GM12878 (cell line): ENCODE measurements around the gene CD1B. TPM values are rescaled to one million over a fixed set of nuclear protein-coding genes. Genes with fewer than 3 reads are reported as not detected.
A peak's percentile ranks its signal among the peaks of the same experiment; 100 is the strongest.

Experiments used
- BCLAF1 ChIP-seq: fragments of 450-650 bp; IDR thresholded peaks from 2 replicates; pipeline ENCODE4 v1.6.1; 2017; ENCODE audit warnings: antibody characterized with exemption, mild to moderate bottlenecking, moderate library complexity
- CTCF ChIP-seq, 3 experiments: IDR thresholded peaks in 2 of 3; conservative IDR thresholded peaks in 1 of 3; 2 replicates each; pipeline ENCODE4 v1.5.1; 2011; ENCODE audit warnings: low read depth in 3 of 3, low read length in 3 of 3, mild to moderate bottlenecking in 3 of 3, control low read depth in 2 of 3, moderate library complexity in 2 of 3, inconsistent platforms in 1 of 3, mixed read lengths in 1 of 3; ENCODE audit not compliant: control insufficient read depth in 2 of 3, insufficient read depth in 1 of 3; ENCODE audit errors: extremely low read depth in 1 of 3
- JUND ChIP-seq: IDR thresholded peaks from 2 replicates; pipeline ENCODE4 v1.6.1; 2012; ENCODE audit warnings: low read depth, mild to moderate bottlenecking, low read length, improper control_type of control experiment, moderate library complexity
- MTA2 ChIP-seq: fragments of 450-650 bp; IDR thresholded peaks from 2 replicates; pipeline ENCODE4 v1.6.1; 2016; ENCODE audit warnings: low read depth, mild to moderate bottlenecking, moderate library complexity
- NFXL1 ChIP-seq: fragments of 450-650 bp; IDR thresholded peaks from 2 replicates; pipeline ENCODE4 v1.6.1; 2017; ENCODE audit warnings: antibody characterized with exemption, mild to moderate bottlenecking, borderline replicate concordance
- NR2F1 ChIP-seq: fragments of 450-650 bp; conservative IDR thresholded peaks from 2 replicates; pipeline ENCODE4 v1.6.1; 2017; ENCODE audit warnings: mild to moderate bottlenecking
- RBBP5 ChIP-seq: fragments of 200-600 bp; sonication (generic); conservative IDR thresholded peaks from 2 replicates; pipeline ENCODE4 v1.6.1; 2016
- SKIL ChIP-seq: fragments of 450-650 bp; IDR thresholded peaks from 2 replicates; pipeline ENCODE4 v1.6.1; 2017; ENCODE audit warnings: mild to moderate bottlenecking, low read depth, inconsistent platforms; ENCODE audit not compliant: poor library complexity, severe bottlenecking
- SMARCA5 ChIP-seq: fragments of 450-650 bp; IDR thresholded peaks from 2 replicates; pipeline ENCODE4 v1.6.1; 2017; ENCODE audit warnings: mild to moderate bottlenecking
- SUPT20H ChIP-seq: IDR thresholded peaks from 2 replicates; pipeline ENCODE4 v1.6.1; 2011; ENCODE audit warnings: low read depth, mild to moderate bottlenecking, low read length, moderate library complexity, borderline replicate concordance; ENCODE audit not compliant: control insufficient read depth
- TCF3 ChIP-seq: IDR thresholded peaks from 2 replicates; pipeline ENCODE4 v1.6.1; 2012; ENCODE audit warnings: low read depth, mild to moderate bottlenecking, low read length, borderline replicate concordance; ENCODE audit not compliant: insufficient read depth
- ZBTB4 ChIP-seq: fragments of 450-650 bp; formaldehyde crosslinking; IDR thresholded peaks from 2 replicates; pipeline ENCODE4 v1.4.0; 2022; ENCODE audit warnings: mild to moderate bottlenecking, moderate library complexity
- ZNF592 ChIP-seq: fragments of 450-650 bp; IDR thresholded peaks from 2 replicates; pipeline ENCODE4 v1.6.1; 2017; ENCODE audit warnings: mild to moderate bottlenecking, moderate library complexity
- polyA plus RNA-seq, 11 experiments: library from polyadenylated mRNA; depleted of rRNA in 4 of 11; unstranded in 6 of 11; stranded (reverse) in 5 of 11; fragments of >200 nt; fragmentation: Nextera tagmentation in 4 of 11; fragmentation: Illumina TruSeq in 1 of 11; extraction: Ambion mirVana in 4 of 11; extraction: Trizol in 1 of 11; gene quantifications; 1 replicate in 1 of 11; 2 replicates in 10 of 11; pipeline versions ENCODE4 v1.2.1 to v1.2.3, GENCODE V29; 2011 to 2016; ENCODE audit warnings: inconsistent platforms in 2 of 11, missing spikeins in 2 of 11, low read depth in 1 of 11
- total RNA-seq, 4 experiments: library from RNA; depleted of rRNA in 3 of 4; stranded (reverse); fragments of >200 nt in 3 of 4; fragmentation: Illumina TruSeq in 1 of 4; extraction: Trizol in 1 of 4; gene quantifications; 2 replicates each; pipeline versions ENCODE4 v1.2.1 to v1.2.3, GENCODE V29; 2013 to 2021

CD1B gene
- total and polyA plus RNA-seq, 10 of the 15 experiments (the other 5 are each of a cell fraction or from before 2014, with no cell fraction given), result not detected

GRCh38 chr1:158371188-158371953 is 40.0 kb upstream of the CD1B start (continued):
- no peak for TF ChIP-seq CTCF (IDR thresholded peaks at IDR 0.05 in 2 of 3, conservative IDR thresholded peaks at IDR 0.05 in 1 of 3; ENCODE audit: control insufficient read depth in 2 of 3, extremely low read depth in 1 of 3, insufficient read depth in 1 of 3, low read depth in 3 of 3, low read length in 3 of 3)
- no peak for TF ChIP-seq SMARCA5
- no peak for TF ChIP-seq TCF3
- no peak for TF ChIP-seq NR2F1
- TF ChIP-seq MTA2, result peak; percentile 43; the same call in 1 of the 2 replicates
- TF ChIP-seq SUPT20H, result no peak
- TF ChIP-seq RBBP5, result no peak
- TF ChIP-seq JUND, result no peak
- TF ChIP-seq BCLAF1, result no peak
- no peak for TF ChIP-seq NFXL1
- TF ChIP-seq ZBTB4 (CRISPR knock-in tag), result no peak
- no peak for TF ChIP-seq ZNF592
- peak; percentile 34 for TF ChIP-seq SKIL
